Stimulated activated CD8-positive, alpha-beta memory T cell treated with anti-CD3 and anti-CD28 coated beads, Interleukin-2, amount 100 ng/mL, for 48 hours (primary cell): Measurements from ENCODE around the gene WDFY2.

Experiments used
- DNase-seq, 2 donors: peaks; one replicate each; pipeline ENCODE4 v3.0.0-alpha.2; 2020; ENCODE audit warnings: low read depth in 2 of 2

WDFY2 gene

DNA sequence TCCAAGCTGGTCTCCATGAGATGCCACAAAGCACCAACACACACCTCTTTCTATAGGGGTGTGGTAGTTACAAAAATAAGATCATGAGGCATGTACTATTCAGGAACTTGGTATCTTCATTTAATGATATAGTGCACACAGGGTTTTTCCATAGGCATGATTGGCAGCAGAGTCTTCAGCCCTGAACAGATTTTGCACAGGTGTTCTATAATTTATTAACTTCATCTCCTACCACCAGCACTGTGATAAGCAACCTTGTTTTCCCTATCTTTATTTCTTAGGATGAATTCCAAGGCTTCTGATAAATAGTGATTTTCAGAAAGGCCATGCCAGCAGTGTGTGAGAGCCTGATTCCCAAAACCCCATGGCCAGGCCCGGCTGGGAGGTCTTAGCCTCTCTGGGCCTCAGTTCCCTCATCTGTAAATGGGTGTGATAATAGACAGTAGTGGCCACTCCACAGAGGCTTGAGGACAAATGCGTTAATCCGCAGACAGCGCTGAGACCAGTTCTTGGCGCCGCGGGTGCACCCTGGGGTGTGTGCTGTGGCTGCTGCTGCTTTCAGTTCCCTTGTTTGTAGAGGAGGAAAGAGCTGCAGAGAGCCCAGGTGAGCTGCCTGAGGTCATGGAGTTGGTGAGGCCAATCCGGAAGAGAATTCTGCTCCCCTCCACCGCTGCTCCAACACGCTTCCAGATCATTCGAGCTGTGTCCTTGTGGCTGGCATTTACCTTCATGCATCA, 186.6 kb downstream of the WDFY2 start:
- DNase-seq: no peak

- no peak for DNase-seq
Observed at GRCh38 chr13:51771418-51772104, 187.3 kb downstream of the WDFY2 start.

GRCh38 chr13:51772105-51772455, 187.8 kb downstream of the WDFY2 start:
- DNase-seq: no peak

GRCh38 chr13:51772781-51773180, 188.5 kb downstream of the WDFY2 start:
- no peak for DNase-seq

- DNase-seq: no peak
Observed at GRCh38 chr13:51773515-51773914, 189.3 kb downstream of the WDFY2 start.

GRCh38 chr13:51776179-51776578, 191.9 kb downstream of the WDFY2 start:
- no peak for DNase-seq

GRCh38 chr13:51777921-51778320, 193.7 kb downstream of the WDFY2 start:
- no peak for DNase-seq

DNA sequence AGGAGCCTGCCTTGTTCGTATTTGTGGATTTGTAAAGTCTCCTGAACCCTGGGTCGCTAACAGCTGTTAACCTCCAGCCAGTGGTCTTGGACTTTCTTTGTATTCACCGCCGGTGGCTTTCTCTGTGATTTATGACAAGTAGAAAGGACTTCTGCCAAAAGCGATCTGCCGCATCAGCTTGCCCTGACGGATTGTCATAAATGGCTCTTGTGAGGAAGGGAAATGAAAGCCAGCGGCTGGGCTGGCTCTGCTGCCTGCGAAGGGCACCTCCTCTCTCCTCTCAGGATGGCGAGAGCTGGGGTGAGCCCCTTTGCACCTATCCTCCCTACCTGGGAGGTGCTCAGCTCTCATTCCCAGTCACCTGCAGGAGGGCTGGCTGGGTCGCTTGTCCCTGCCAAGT, 194.1 kb downstream of the WDFY2 start:
- no peak for DNase-seq

- no peak for DNase-seq
Observed at GRCh38 chr13:51780099-51780498, 195.8 kb downstream of the WDFY2 start.

GRCh38 chr13:51781246-51782022, 197.2 kb downstream of the WDFY2 start:
- DNase-seq: no peak

- no peak for DNase-seq
Observed at GRCh38 chr13:51782026-51782710, 197.9 kb downstream of the WDFY2 start.

DNA sequence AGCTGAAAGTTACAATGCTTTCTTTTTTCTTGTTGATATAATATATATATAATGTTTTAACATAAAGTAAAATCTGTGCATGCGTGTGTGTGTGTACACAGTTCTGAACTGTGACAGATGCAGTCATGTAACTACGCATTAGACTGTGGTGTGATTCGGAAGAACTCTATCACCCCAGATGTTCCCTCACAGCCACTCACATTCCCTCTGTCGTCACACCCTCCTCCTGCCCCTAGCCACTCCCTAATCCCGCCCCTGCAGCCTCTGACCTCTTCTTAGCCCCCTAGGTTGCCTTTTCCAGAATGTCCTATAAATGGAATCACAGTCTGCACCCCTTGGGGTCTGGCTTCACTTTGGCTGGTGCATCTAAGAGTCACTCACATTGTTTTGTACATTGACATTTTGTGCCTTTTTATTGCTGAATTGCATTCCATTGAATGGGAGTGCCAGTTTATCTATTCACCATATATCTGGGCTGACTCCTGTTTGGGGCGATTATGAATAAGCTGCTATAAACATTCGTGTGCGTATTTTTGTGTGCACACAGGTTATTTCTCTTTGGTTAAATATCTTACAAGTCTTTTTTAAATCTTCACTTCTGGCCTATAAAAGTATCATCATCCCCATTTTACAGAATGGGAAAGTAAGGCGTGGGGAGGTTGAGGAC, 199.3 kb downstream of the WDFY2 start:
- no peak for DNase-seq

GRCh38 chr13:51784097-51784496, 199.8 kb downstream of the WDFY2 start:
- DNase-seq: no peak

- DNase-seq: no peak
Observed at GRCh38 chr13:51785712-51786424, 201.6 kb downstream of the WDFY2 start.

GRCh38 chr13:51786425-51787265, 202.4 kb downstream of the WDFY2 start:
- no peak for DNase-seq

- DNase-seq: no peak
Observed at GRCh38 chr13:51793570-51794271, 209.5 kb downstream of the WDFY2 start.

DNA sequence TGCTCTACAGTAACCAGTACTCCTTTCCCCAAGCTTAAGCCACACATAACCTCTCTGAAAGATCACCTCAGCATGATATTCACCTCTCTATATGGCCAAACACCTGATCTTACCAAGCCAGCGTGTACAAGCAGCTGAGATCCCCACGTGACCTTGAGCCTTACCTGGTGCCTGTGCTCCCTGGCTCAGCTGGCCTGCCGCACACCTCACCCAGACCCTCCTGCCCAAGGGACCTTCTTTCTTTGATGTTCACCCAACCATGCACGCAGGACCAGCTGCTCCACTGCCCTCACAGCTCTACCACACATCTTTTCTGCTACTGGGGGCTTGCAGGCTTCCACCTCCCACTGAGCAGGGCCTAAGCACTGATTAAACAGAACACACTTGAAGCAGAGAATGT, 210.7 kb downstream of the WDFY2 start:
- no peak for DNase-seq

- no peak for DNase-seq
Observed at GRCh38 chr13:51795419-51795818, 211.2 kb downstream of the WDFY2 start.

- no peak for DNase-seq
Observed at GRCh38 chr13:51796546-51796945, 212.3 kb downstream of the WDFY2 start.
